ENCODE measurements around the gene ZBTB16.

ZBTB16 gene

DNA sequence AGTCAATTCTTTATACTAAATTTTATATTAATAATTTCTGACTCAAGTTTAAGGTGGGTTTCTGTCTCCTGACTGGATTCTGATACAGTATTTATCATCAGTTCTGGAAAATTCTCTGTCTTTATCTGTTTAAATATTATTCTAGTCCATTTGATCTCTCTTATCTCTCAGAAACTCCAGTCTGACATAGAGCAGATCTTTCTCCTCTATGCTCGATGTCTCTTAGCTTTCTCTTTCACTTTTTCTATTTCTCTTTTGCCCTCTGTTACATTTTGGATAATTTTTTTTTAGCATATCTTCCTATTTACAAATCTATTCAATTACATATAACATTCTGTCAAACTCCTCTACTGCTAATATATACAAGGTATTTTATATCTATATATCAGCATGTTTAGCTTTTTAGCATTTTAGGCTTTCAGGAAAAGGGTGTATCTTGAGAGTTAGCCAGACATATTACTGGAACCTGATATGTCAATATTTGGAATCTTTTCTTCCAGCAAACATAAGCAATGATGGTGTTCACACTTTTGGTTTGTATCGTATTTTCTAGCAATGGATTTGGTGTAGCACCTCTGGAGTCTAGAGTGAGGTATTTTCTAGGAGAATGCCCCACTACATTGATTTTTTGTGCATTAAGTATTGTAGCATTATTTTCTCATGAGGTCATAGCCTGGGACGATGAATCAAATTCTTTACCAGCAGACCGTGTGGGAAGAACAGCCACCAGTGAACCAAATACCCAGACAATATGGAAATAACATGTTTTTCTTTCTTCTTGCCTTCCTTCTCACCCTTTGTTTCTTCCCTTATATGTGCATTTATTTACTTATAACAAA is 232.6 kb downstream of the ZBTB16 start:
- DNase-seq: no peak

DNA sequence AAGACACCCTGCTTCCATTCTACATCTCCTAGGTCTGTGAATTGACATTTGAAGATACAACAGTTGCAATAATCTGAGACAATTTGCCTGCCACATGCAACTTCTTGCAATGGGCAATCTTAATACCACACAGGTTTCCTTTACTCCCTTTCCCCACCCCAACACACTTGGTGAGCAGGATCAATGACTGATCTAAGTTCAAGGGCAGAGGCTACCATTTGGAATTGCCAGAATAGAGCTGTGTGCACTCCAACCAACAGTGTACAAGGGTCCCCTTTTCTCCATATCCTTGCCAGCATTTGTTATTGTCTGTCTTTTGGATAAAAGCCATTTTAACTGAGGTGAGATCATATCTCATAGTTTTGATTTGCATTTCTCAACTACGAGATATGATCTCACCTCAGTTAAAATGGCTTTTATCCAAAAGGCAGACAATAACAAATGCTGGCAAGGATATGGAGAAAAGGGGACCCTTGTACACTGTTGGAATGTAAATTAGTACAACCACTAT is 233.7 kb downstream of the ZBTB16 start:
- DNase-seq: no peak

DNA sequence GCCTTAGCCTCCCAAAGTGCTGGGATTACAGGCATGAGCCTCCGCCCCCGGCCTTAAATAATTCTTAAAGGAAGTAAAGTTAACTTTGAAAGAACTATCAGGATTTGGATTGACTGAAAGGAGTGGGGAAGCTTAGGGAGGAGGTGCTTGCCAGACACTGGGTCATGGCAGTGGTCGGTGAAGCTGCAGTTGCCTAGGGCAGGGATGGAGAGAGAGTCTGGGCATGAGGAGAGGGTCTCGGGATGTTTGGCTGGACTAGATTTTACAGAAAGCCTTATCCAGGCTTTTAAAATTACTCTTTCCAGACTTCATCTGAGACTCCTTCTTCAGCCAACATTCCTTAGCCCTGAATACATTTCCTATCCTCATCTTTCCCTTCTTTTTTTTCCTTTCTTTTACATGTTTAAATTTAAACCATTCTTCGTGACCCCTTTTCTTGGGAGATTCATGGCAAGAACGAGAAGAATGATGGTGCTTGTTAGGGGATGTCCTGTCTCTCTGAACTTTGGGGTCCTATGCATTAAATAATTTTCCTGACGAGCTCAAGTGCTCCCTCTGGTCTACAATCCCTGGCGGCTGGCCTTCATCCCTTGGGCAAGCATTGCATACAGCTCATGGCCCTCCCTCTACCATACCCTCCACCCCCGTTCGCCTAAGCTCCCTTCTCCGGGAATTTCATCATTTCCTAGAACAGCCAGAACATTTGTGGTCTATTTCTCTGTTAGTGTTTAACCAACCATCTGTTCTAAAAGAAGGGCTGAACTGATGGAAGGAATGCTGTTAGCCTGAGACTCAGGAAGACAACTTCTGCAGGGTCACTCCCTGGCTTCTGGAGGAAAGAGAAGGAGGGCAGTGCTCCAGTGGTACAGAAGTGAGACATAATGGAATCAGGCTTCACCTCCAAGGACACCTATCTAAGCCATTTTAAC is 236.4 kb downstream of the ZBTB16 start, which contains the start of gene NNMT:
Gene NNMT, plus strand, starts transcription at position 724 of the 929 bp plus-strand sequence. Its CDS starts 158 bp downstream, at position 882.
- peak; percentile 8 for DNase-seq

GRCh38 chr11:114296605-114297372 is 237.3 kb downstream of the ZBTB16 start:
- no peak for DNase-seq

GRCh38 chr11:114297806-114298709 is 238.5 kb downstream of the ZBTB16 start:
- no peak for DNase-seq

DNA sequence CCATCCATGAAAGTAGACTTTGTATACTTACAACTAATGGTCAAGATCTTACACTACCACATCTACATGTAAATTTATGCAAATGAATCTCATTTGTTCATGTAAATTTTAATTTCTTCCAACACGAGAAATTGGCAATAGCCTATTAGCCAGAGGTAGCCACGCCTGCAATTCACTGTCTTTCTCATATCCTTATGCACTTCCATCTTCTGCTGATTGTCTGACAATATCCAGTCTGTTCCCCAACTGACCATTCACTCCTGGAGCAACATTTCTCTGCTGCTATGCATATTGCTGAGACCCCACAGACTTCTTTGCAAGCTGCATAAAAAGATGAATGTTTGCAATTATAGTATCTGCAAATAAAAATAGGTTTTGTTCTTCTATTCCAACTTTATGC is 239.2 kb downstream of the ZBTB16 start:
- DNase-seq: no peak

All from GOT3 (cell line).